PC-3 (cell line): ENCODE measurements around the gene TMTC2.

Source experiments
- CTCF ChIP-seq: fragments of 300-600 bp; sonication (generic); conservative IDR thresholded peaks from 2 replicates; pipeline ENCODE4 v1.5.1; 2017; ENCODE audit warnings: antibody characterized with exemption, low read depth, mild to moderate bottlenecking, low read length
- EZH2 ChIP-seq: fragments of 300-600 bp; sonication (generic); IDR thresholded peaks from one replicate; pipeline ENCODE4 v1.6.1; 2017; ENCODE audit warnings: antibody characterized with exemption, mild to moderate bottlenecking, low read length; ENCODE audit not compliant: unreplicated experiment
- EZH2phosphoT487 ChIP-seq: fragments of 300-600 bp; sonication (generic); IDR thresholded peaks from 2 replicates; pipeline ENCODE4 v1.6.1; 2018; ENCODE audit warnings: mild to moderate bottlenecking, antibody characterized with exemption, low read length, borderline replicate concordance

- TF ChIP-seq CTCF (no peak), EZH2 (no peak), EZH2phosphoT487 (no peak)
These were observed 165.8 kb downstream of the TMTC2 start for GRCh38 chr12:82852529-82852928.
